Measurements from ENCODE around the gene PRAMEF8.
"Not testable (repeated sequence)": the region's sequence is repeated elsewhere in the genome, so short reads cannot be mapped to it uniquely, and the experiment has no call there.

Gene PRAMEF8

DNA sequence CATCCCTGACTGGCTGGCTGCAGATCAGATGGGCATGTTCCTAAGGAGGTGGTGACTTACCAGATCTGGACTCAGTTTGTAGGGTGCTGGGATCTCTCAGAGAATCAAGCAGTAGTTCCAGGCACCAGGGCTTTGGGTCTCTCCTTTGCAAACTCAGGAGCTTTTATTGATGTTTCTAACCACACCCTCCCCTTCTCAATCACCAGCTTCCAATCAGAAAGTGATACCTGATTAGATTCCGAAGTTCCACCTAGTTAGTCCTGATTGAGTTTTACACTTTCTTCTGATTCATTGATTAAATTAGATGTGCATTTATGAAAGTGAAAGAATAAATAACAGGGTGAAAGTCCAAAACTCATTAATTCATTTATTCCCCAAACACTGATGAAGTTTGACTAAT lies at the start of gene PRAMEF8:
Gene PRAMEF8, minus strand, starts transcription at position 101 of the 400 bp plus-strand sequence. CDS start 1,046 bp downstream, outside the sequence.
- not testable (repeated sequence) for DNase-seq (ENCODE audit: low read depth)

DNA sequence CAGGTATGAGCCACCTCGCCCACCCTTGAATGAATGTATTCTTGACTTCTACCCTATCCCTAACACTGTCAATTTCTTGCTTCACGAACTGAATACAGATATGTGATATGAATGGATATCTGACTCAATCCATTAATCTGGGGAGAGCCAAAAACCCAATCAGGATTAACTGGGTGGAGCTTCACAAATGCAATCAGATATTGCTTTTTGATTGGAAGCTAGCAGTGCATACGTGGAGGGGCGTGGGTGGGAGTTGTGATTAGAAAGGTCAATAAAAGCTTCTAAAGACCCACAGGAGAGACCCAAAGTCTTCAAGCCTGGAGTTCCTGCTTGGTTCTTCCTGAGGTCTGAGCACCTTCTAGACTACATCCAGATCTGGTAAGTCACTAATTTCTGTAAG lies 30.3 kb upstream of the PRAMEF8 start, which contains the start of gene PRAMEF15:
Gene PRAMEF15, plus strand, starts transcription at position 301 of the 400 bp plus-strand sequence. CDS start 2,827 bp downstream, outside the sequence.
- not testable (repeated sequence) for DNase-seq (ENCODE audit: low read depth)

DNA sequence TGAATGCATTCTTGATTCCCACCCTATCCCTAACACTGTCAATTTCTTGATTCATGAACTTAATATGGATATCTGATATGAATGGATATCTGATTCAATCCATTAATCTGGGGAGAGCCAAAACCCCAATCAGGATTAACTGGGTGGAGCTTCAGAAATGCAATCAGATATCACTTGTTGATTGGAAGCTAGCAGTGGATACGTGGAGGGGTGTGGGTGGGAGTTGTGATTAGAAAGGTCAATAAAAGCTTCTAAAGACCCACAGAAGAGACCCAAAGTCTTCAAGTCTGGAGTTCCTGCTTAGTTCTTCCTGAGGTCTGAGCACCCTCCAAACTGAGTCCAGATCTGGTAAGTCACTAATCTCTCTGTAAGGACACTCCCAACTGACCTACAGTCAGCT lies 18.3 kb upstream of the PRAMEF8 start, which contains the start of gene PRAMEF33:
Gene PRAMEF33, plus strand, starts transcription at position 301 of the 400 bp plus-strand sequence. CDS start 2,416 bp downstream, outside the sequence.
- DNase-seq (ENCODE audit: low read depth), result not testable (repeated sequence)

DNA sequence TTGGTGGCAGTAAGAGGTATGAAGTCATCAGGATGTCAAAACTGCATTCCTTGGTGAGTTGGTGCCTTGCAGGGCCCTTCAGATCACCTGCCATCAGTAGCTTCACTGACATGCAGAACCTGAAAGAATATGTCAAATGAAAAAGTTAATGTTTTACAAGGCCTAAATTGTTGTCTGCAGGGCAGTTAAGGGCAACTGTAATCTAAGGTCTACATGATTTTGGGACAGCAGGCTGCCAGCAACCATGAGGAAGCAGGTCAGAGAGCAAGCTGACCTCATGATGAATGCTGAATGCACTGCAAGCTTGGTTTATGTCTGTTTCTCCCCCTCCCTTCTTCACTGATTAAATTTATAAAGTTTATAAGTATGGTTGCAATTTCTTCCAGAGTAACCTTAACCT lies 17.3 kb upstream of the PRAMEF8 start:
- not testable (repeated sequence) for DNase-seq (ENCODE audit: low read depth)

DNA sequence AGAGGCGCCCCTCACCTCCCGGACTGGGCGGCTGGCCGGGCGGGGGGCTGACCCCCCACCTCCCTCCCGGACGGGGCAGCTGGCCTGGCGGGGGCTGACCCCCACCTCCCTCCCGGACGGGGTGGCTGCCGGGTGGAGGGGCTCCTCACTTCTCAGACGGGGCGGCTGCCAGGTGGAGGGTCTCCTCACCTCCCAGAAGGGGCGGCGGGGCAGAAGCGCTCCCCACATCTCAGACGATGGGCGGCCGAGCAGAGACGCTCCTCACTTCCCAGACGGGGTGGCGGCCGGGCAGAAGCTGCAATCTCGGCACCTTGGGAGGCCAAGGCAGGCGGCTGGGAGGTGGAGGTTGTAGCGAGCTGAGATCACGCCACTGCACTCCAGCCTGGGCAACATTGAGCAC lies 13.8 kb upstream of the PRAMEF8 start:
- not testable (repeated sequence) for DNase-seq (ENCODE audit: low read depth)

DNA sequence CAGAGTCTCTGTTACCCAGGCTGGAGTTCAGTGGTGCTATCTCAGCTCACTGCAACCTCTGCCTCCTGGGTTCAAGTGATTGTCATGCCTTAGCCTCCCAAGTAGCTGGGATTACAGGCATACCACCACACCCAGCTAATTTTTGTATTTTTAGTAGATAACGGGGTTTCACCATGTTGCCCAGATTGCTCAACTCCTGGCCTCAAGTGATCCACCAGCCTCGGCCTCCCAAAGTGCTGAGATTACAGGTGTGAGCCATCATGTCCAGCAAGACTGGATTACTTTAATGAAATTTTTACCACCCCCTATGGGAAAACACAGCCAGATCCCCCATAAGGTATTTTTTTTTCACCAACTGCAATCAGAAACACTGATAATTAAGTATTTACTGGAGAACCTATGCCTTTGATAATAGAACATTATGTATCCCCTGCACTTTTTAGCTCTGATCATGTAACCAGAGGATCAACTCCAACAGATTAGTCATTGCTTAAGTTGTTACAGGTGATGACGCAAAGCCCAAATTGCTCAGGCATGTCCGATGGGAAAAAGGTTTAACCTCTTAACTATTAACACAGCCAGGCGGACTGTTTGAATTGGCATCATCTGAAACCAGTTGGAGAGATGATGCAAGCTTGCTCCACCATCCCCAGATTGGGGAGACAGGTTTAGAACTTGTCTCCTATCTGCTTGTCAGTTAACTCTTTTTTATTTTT lies 12.4 kb upstream of the PRAMEF8 start:
- not testable (repeated sequence) for DNase-seq (ENCODE audit: low read depth)

DNA sequence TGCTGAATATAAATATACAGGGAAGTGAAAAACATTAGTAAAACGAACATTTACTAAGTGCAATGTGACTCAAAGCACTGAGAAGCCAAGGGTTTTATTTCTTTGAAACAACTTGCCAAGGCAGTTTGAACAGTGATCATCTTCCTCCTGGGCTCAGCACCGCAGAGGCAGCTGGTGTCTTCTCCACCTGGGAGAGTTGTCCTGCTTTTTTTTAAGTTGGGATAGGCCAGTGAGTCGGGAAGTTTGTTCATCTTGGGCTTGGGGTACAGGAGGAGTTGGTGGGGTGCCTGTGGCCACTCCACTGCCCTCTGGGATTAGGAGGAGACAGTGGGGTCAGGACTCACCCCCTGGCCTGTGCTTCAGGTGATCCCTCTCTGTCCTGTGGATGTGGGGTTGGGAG lies 4.1 kb upstream of the PRAMEF8 start:
- not testable (repeated sequence) for DNase-seq (ENCODE audit: low read depth)

DNA sequence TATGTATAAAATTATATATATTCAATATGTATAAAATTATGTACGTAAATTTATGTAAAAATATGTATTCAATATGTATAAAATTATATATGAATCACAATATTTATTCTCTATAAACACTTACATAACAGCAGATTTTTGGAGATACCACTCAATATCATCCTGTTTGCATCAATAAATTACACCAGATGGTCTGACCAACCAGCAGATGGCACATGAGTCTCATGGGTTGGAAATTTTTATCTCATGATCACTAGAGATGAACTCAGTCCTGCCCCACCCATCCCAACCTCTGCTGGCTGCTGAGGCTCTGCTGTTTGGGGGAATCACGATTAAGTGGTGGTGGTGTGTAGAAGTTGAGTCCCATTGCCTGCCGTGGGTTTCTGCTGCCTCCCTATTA lies 5.3 kb downstream of the PRAMEF8 start:
- not testable (repeated sequence) for DNase-seq (ENCODE audit: low read depth)

DNA sequence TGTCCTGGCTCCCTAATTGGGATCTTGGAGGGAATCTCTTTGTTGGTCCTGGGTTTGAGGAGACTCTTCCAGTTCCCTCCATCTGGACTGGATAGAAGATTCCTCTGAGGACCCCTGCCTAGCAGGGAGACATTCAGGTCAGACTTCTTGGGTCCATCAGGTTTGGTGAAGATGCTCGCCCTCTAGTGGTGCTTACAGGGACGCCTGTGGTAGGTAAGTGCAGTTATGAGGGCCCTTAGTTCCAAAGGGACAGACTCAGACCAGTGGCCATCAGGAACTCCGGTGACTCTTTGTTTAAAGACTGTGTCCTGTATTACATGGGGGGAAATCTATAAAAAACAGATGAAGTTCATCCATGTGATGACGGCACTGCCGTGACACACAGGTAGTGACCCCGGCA lies 7.9 kb downstream of the PRAMEF8 start:
- not testable (repeated sequence) for DNase-seq (ENCODE audit: low read depth)

DNA sequence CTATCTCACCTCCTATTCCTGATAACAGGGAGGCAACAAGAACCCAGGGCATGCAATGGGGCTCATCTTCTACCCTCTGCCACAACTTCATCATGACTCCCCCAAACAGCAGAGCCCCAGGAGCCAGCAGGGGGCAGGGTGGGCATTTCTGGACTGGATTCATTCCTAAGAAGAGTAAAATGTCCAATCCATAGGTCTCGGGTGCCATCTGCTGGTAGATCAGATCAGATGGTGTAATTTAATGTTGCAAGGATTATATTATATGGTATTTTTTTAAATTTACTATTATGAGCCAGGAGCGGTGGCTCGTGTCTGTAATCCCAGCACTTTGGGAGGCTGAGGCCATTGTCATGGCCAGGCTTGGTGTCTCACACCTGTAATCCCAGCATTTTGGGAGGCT lies 19.8 kb downstream of the PRAMEF8 start:
- DNase-seq (ENCODE audit: low read depth), result not testable (repeated sequence)

DNA sequence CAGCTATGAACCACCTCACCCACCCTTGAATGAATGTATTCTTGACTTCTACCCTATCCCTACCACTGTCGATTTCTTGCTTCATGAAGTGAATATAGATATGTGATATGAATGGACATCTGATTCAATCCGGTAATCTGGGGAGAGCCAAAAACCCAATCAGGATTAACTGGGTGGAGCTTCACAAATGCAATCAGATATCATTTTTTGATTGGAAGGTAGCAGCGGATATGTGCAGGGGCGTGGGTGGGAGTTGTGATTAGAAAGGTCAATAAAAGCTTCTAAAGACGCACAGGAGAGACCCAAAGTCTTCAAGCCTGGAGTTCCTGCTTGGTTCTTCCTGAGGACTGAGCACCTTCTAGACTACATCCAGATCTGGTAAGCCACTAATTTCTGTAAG lies 31.0 kb downstream of the PRAMEF8 start, which contains the start of gene PRAMEF5:
Gene PRAMEF5, plus strand, starts transcription at position 301 of the 400 bp plus-strand sequence. CDS start 5,071 bp downstream, outside the sequence.
- DNase-seq (ENCODE audit: low read depth), result not testable (repeated sequence)

DNA sequence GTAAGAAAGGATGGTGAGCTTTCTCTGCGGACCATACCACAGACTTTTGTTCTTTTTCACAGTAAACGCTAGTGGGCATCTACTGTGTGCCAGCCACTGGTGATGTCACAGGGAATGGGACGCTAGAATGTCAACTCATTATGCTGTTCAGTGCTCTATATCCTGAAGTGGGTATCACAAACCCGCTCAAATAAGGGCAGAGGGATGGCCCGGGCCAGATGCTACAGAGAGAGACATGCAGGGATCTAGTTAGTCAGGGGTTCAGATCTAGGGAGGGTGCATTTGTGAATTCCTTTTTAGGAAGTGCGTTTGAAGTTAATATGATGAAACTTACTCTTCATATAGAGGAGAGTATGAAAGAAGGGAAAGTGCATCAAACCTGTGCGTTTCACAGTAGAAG lies 37.8 kb downstream of the PRAMEF8 start:
- not testable (repeated sequence) for DNase-seq (ENCODE audit: low read depth)

DNA sequence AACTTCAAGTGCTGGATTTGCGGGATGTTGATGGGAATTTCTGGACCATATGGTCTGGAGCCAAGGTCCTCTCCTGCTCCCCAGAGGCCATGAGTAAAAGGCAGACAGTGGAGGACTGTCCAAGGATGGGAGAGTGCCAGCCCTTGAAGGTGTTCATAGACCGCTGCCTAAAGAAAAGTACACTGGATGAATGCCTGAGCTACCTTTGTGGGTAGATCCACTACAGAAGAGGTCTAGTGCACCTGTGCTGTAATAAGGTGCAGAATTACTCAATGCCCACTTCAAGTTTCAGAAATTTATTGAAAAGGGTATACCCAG lies 38.4 kb downstream of the PRAMEF8 start:
- not testable (repeated sequence) for DNase-seq (ENCODE audit: low read depth)

DNA sequence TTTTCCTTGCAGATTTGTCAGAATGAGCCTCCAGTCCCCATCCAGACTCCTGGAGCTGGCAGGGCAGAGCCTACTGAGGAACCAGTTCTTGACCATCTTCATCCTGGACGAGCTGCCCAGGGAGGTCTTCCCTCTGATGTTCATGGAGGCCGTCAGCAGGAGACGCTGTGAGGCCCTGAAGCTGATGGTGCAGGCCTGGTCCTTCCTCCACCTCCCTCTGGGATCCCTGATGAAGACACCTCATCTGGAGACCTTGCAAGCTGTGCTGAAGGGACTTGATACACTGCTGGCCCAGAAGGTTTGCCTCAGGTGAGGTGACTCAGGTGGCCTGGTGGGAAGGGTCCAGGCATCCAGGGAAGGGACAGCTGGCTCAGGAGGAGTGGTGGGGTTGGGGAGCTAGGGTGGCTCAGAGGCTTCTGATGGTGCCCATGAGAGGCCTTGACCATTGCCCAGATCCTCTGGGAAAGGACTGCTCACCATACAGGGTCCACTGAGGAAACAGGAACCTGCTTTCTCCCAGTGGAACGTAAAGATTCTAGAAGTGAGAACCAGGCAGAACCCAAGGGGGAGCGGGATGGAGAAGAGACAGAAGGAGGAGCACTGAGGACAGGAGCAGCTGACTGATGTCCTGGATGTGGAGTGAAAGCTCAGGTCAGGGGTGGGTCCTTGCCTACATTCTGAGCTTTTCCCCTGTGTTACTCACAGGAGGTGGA lies 38.9 kb downstream of the PRAMEF8 start:
- not testable (repeated sequence) for DNase-seq (ENCODE audit: low read depth)

DNA sequence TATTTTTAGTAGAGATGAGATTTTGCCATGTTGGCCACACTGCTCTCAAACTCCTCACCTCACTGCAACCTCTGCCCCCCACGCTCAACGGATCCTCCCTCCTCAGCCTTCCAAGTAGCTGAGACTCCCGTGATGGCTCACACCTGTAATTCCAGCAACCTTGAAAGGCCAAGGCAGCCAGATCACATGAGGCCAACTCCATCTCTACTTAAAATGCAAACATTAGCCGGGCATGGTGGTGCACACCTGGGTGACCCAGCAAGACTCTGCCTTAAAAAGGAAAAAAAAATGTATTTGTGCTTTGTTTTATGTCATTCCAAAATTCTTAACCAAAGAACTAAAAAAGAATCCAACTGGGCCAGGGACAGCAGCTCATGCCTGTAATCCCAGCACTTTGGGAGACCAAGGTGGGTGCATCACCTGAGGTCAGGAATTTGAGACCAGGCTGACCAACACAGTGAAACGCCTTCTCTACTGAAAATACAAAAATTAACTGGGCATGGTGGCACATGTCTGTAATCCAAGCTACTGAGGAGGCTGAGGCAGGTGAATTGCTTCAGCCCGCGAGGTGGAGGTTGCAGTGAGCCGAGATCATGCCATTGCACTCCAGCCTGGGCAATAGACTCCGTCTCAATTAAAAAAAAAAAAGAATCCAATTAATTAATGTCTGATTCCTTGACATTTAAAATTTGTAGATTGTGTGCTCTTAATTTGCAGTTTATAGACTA lies 41.2 kb downstream of the PRAMEF8 start:
- not testable (repeated sequence) for DNase-seq (ENCODE audit: low read depth)

DNA sequence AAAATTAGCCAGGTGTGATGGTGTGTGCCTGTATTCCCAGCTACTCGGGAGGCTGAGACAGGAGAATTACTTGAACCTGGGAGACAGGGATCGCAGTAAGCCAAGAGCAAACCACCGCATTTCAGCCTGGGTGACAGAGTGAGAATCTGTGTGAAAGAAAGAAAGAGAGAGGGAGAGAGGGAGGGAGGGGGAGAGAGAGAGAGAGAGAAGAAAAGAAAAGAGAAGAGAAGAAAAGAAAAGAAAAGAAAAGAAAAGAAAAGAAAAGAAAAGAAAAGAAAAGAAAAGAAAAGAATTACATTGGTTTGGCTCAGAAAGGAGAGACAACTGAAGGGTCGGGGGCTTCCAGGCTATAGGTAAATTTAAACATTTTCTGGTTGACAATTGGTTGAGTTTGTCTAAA lies 45.3 kb downstream of the PRAMEF8 start:
- not testable (repeated sequence) for DNase-seq (ENCODE audit: low read depth)

DNA sequence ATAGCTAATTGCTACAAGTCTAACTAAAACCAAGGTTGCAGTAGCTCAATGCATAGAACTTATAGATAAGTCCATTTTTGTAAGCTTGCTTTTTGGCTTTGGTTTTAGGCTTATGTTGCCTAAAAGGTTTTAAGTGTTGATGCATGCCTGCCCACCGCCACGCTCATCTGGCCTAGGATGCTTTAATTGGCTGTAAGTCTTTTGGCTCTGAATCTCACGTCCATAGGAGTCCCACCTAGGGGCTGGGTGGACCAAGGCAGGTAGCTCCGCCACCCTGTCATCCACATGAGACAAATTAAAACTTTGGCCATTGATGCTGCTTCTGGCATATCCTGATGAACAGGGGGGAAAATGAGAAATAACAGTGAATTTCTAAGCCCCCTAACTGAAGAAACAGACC lies 47.4 kb downstream of the PRAMEF8 start:
- DNase-seq (ENCODE audit: low read depth), result not testable (repeated sequence)

DNA sequence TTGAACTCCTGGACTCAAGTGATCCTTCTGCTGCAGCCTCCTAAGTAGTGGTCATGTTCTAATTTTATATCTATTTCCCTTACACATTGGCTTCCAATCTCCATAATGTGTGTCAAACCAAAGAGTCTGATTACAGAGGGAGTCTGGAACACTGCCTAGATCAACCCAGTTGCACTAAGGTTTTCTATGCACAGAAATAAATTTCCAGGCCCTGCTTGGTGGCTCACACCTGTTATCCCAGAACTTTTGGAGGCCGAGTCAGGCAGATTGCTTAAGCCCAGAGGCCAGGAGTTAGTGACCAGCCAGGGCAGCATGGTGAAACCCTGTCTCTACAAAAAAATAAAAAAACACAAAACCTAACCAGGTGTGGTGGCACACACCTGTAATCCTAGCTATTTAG lies 50.9 kb downstream of the PRAMEF8 start:
- DNase-seq (ENCODE audit: low read depth), result not testable (repeated sequence)

DNA sequence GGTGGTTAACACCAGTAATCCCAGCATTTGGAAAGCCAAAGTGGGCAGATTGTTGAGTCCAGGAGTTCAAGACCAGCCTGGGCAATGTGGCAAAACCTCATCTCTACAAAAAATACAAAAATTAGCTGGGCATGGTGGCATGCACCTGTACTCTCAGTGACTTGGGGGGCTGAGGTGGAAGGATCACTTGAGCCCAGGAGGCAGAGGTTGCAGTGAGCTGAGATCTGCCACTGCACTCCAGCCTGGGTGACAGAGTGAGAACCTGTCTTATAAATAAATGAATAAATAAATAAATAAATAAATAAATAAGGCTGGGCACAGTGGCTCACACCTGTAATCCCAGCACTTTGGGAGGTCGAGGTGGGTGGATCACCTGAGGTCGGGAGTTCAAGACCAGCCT lies 52.9 kb downstream of the PRAMEF8 start:
- DNase-seq (ENCODE audit: low read depth), result not testable (repeated sequence)

All from activated T-cell treated with anti-CD3 and anti-CD28 coated beads for 24 hours (primary cell).